ENCODE measurements around the gene SOWAHA. TPM values are rescaled to one million over a fixed set of nuclear protein-coding genes. Genes with fewer than 3 reads are reported as not detected.

SOWAHA gene
- total and polyA plus RNA-seq, 2 of the 8 experiments (the other 6 are each of a cell fraction or from before 2014, with no cell fraction given) = 0.09 to 0.11 TPM

DNA sequence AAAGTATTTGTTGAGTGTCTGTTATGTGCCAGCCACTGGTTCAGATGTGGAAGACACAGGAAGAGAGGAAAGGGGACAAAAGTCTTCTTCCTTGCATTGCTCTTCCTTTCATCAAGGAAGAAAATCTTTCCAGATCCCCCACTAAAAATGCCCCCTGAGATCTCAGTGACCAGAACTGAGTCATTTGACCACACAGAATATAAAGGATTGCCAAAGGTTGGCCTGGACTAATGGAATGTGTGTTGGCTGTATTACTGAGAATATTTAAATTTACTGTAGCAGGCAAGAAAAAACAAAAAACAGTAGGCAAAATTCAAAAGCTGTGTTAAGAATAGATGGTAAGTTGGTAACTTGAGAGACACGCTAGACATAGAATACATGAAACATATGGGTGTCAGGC, 26.0 kb upstream of the SOWAHA start:
- Histone ChIP-seq H3K4me1 (replicated peaks in 1 of 4; ENCODE audit: control insufficient read depth in 3 of 4, insufficient read depth in 4 of 4, low read length in 3 of 4) (no peaks in the 10 kb centered on the region; a peak in 1 of 7 replicates), H3K27me3 (replicated peaks in 1 of 4; ENCODE audit: control insufficient read depth in 3 of 4, extremely low read depth in 1 of 4, insufficient read depth in 3 of 4, low read length in 3 of 4) (no peaks in the 10 kb centered on the region), H3K79me2 (ENCODE audit: control insufficient read depth in 1 of 2, insufficient read depth in 2 of 2, low read length in 2 of 2) (no peaks in the 10 kb centered on the region), H2AFZ (ENCODE audit: low read length) (no peak overlapping the region), H3K79me1 (ENCODE audit: low read depth, low read length) (no peaks in the 10 kb centered on the region), H3K27ac (ENCODE audit: low read depth, low read length) (no peak overlapping the region), H3K4me3 (ENCODE audit: extremely low read depth in 1 of 4, insufficient read depth in 2 of 4, low read depth in 3 of 4, low read length in 4 of 4) (no peak overlapping the region), H2BK5ac (ENCODE audit: low read depth, low read length) (no peak overlapping the region), H2BK120ac (replicated peaks; ENCODE audit: low read depth, low read length) (no peak overlapping the region), H3K23me2 (ENCODE audit: low read depth, low read length) (no peaks in the 10 kb centered on the region), H4K5ac (ENCODE audit: insufficient read length, low read depth, low read length) (no peak overlapping the region), H3K14ac (ENCODE audit: insufficient read length) (no peak overlapping the region), H4K20me1 (replicated peaks in 1 of 2; ENCODE audit: control insufficient read depth in 1 of 2, insufficient read depth in 2 of 2, low read length in 2 of 2) (no peaks in the 10 kb centered on the region), H3K9me3 (ENCODE audit: insufficient read depth in 2 of 2, low read depth in 1 of 2, low read length in 1 of 2) (no peaks in the 10 kb centered on the region), H4K8ac (ENCODE audit: extremely low read depth, insufficient read depth, low read length) (no peak overlapping the region), H3K9ac (replicated peaks in 1 of 4; ENCODE audit: extremely low read depth in 1 of 4, low read depth in 3 of 4, low read length in 3 of 4) (no peak overlapping the region), H3K23ac (ENCODE audit: insufficient read length) (no peak overlapping the region), H2BK20ac (ENCODE audit: low read length) (no peak overlapping the region), H4K91ac (replicated peaks; ENCODE audit: insufficient read length, low read length) (no peak overlapping the region), H3K4me2 (ENCODE audit: insufficient read depth in 1 of 2, low read depth in 2 of 2, low read length in 2 of 2) (no peak overlapping the region), H2BK12ac (ENCODE audit: low read depth, low read length) (no peak overlapping the region), H2AK5ac (ENCODE audit: low read depth, low read length) (no peak overlapping the region), H2BK15ac (ENCODE audit: low read length) (no peak overlapping the region), H3K18ac (ENCODE audit: extremely low read depth, low read length) (no peak overlapping the region), H3K36me3 (ENCODE audit: control insufficient read depth in 2 of 4, insufficient read depth in 4 of 4, low read length in 3 of 4) (no peaks in the 10 kb centered on the region), H3K56ac (replicated peaks; ENCODE audit: insufficient read length, low read depth, low read length) (no peak overlapping the region), H3K4ac (replicated peaks; ENCODE audit: insufficient read length, low read depth, low read length) (no peak overlapping the region)
- no peak for DNase-seq (ENCODE audit: low read depth in 1 of 2, low spot score in 2 of 2)
- no peak for FAIRE-seq
- 81% methylated on average over 1 of the region's 1 CpG; no CpG with 5 or more reads in 1 of the 2 experiments for WGBS, 2 experiments (ENCODE audit: extremely low coverage in 1 of 2, insufficient coverage in 1 of 2, insufficient read length in 1 of 2, insufficient replicate concordance in 2 of 2, low coverage in 1 of 2, low lambda C conversion rate in 2 of 2, missing lambda C conversion rate in 1 of 2)
- CTCF ChIA-PET (ENCODE audit: partially characterized antibody) = interaction anchor here (0.8 to 1.5 kb wide), 6 partner anchors 10 to 40 kb away, joined by 3 to 4 read pairs (median 3); partner anchors contain the start of genes CCNI2 and SEPTIN8
- POLR2A ChIA-PET (ENCODE audit: partially characterized antibody) = interaction anchor here (1.5 kb wide), 1 partner anchor 9 kb away, joined by 5 read pairs; no protein-coding TSS in a partner anchor
- TF ChIP-seq PHF8 (conservative IDR thresholded peaks at IDR 0.05; ENCODE audit: low read depth, low read length) (no peak), SP4 (IDR thresholded peaks at IDR 0.05; ENCODE audit: low read length) (no peak), SIN3A (conservative IDR thresholded peaks at IDR 0.05 in 1 of 2, IDR thresholded peaks at IDR 0.05 in 1 of 2; ENCODE audit: low read depth in 1 of 2, low read length in 2 of 2) (no peak), EZH2 (IDR thresholded peaks at IDR 0.05; ENCODE audit: low read depth, low read length, severe bottlenecking) (no peak), BRCA1 (IDR thresholded peaks at IDR 0.05; ENCODE audit: low read depth, low read length) (no peak), E2F6 (IDR thresholded peaks at IDR 0.05) (no peak), NRF1 (IDR thresholded peaks at IDR 0.05; ENCODE audit: low read depth, low read length) (no peak), GABPA (IDR thresholded peaks at IDR 0.05; ENCODE audit: borderline replicate concordance, insufficient read depth, low read length) (no peak), HDAC2 (IDR thresholded peaks at IDR 0.05; ENCODE audit: borderline replicate concordance in 1 of 2, low read depth in 2 of 2, low read length in 2 of 2) (no peak)
- TF ChIP-seq, protein P1, sequence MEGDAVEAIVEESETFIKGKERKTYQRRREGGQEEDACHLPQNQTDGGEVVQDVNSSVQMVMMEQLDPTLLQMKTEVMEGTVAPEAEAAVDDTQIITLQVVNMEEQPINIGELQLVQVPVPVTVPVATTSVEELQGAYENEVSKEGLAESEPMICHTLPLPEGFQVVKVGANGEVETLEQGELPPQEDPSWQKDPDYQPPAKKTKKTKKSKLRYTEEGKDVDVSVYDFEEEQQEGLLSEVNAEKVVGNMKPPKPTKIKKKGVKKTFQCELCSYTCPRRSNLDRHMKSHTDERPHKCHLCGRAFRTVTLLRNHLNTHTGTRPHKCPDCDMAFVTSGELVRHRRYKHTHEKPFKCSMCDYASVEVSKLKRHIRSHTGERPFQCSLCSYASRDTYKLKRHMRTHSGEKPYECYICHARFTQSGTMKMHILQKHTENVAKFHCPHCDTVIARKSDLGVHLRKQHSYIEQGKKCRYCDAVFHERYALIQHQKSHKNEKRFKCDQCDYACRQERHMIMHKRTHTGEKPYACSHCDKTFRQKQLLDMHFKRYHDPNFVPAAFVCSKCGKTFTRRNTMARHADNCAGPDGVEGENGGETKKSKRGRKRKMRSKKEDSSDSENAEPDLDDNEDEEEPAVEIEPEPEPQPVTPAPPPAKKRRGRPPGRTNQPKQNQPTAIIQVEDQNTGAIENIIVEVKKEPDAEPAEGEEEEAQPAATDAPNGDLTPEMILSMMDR (IDR thresholded peaks at IDR 0.05; ENCODE audit: control extremely low read depth in 1 of 3, insufficient read depth in 1 of 3, low read depth in 1 of 3, low read length in 3 of 3) = no peak
